ENCODE data around the gene OR6S1. TPM values are rescaled to one million over a fixed set of nuclear protein-coding genes. Genes with fewer than 3 reads are reported as not detected.
"Not testable (repeated sequence)": the region's sequence is repeated elsewhere in the genome, so short reads cannot be mapped to it uniquely, and the experiment has no call there.

Gene OR6S1
- total RNA-seq, 2 donors from 2014 or later: not detected

GRCh38 chr14:20606190-20606901 lies 35.1 kb downstream of the OR6S1 start:
- Mint-ChIP-seq H3K27me3 (no peaks in the 10 kb centered on the region), H3K9me3 (no peaks in the 10 kb centered on the region), H3K4me1 (ENCODE audit: low read depth in 2 of 2) (no peaks in the 10 kb centered on the region), H3K4me3 (no peak overlapping the region), H3K27ac (no peak overlapping the region), H3K36me3 (no peaks in the 10 kb centered on the region)
- DNase-seq (ENCODE audit: low spot score) (no peak), ATAC-seq (no peak)

GRCh38 chr14:20603813-20604690 lies 37.4 kb downstream of the OR6S1 start:
- Mint-ChIP-seq H3K36me3 (no peaks in the 10 kb centered on the region), H3K27ac (no peak overlapping the region), H3K9me3 (no peaks in the 10 kb centered on the region), H3K4me3 (no peak overlapping the region), H3K4me1 (ENCODE audit: low read depth in 2 of 2) (no peaks in the 10 kb centered on the region), H3K27me3 (no peaks in the 10 kb centered on the region)
- ATAC-seq (no peak), DNase-seq (ENCODE audit: low spot score) (no peak)

GRCh38 chr14:20602583-20602982 lies 38.9 kb downstream of the OR6S1 start:
- Mint-ChIP-seq H3K9me3 (no peaks in the 10 kb centered on the region), H3K4me3 (no peak overlapping the region), H3K36me3 (no peaks in the 10 kb centered on the region), H3K27ac (no peak overlapping the region), H3K27me3 (no peaks in the 10 kb centered on the region), H3K4me1 (ENCODE audit: low read depth in 2 of 2) (no peaks in the 10 kb centered on the region)
- ATAC-seq (no peak), DNase-seq (ENCODE audit: low spot score) (no peak)

DNA sequence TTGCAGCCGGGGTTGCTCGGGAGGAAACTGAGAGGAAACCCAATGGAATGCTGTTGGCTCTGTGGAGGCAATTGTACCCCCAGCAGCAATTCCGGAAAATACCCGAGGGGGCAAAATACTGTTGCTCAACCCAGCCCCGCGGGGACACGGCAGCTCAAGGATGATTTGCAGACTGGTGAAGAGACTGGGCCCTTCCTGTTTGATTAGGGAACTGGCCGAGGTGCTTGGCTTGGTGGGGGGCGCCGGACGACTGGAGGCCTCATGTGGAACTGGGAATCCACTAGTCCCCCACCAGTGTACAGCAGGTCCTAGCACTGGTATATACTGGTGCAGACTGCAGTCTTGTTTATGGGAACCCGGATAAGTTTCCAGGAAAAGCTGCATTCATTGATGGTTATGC lies 40.0 kb downstream of the OR6S1 start:
- no peaks in the 10 kb centered on the region for H3K4me1 Mint-ChIP-seq (ENCODE audit: low read depth in 2 of 2)
- no peak overlapping the region for H3K27ac Mint-ChIP-seq
- no peak for DNase-seq (ENCODE audit: low spot score)
- ATAC-seq: no peak
- H3K36me3 Mint-ChIP-seq: no peaks in the 10 kb centered on the region
- H3K9me3 Mint-ChIP-seq: no peaks in the 10 kb centered on the region
- H3K27me3 Mint-ChIP-seq: no peaks in the 10 kb centered on the region
- no peak overlapping the region for H3K4me3 Mint-ChIP-seq

- H3K27me3 Mint-ChIP-seq: peaks cover 0 to 9% of the 10 kb centered on the region in 2 donors
- no peak overlapping the region for H3K4me3 Mint-ChIP-seq
- no peak for ATAC-seq
- H3K9me3 Mint-ChIP-seq: no peaks in the 10 kb centered on the region
- H3K36me3 Mint-ChIP-seq: no peaks in the 10 kb centered on the region
- H3K27ac Mint-ChIP-seq: no peak overlapping the region
- no peak for DNase-seq (ENCODE audit: low spot score)
- H3K4me1 Mint-ChIP-seq (ENCODE audit: low read depth in 2 of 2): no peaks in the 10 kb centered on the region
Observed at GRCh38 chr14:20597108-20597507, 44.4 kb downstream of the OR6S1 start.

DNA sequence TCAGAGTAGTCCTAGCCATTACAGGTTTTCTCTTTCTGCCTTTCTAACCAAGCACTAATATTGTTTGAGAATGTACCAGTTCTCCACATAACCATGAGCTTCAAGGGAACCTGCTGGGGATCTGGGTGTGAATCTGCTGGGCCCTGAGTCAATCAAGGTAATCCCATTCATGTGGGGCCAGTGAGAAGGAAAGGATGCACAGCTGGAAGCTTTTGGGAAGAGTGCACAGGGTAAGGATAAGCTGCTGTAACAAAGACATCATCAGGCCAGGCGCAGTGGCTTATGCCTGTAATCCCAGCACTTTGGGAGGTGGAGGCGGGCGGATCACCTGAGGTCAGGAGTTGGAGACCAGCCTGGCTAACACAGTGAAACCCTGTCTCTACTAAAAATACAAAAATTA lies 45.8 kb downstream of the OR6S1 start:
- not testable (repeated sequence) for H3K36me3 Mint-ChIP-seq; DNase-seq (ENCODE audit: low spot score); H3K4me1 Mint-ChIP-seq (ENCODE audit: low read depth in 2 of 2); H3K9me3 Mint-ChIP-seq; ATAC-seq; H3K4me3 Mint-ChIP-seq; H3K27ac Mint-ChIP-seq
- peaks cover 14 to 15% of the 10 kb centered on the region in 2 donors for H3K27me3 Mint-ChIP-seq

- Mint-ChIP-seq H3K36me3 (no peaks in the 10 kb centered on the region), H3K4me1 (ENCODE audit: low read depth in 2 of 2) (no peaks in the 10 kb centered on the region), H3K27me3 (peaks cover 16 to 20% of the 10 kb centered on the region in 2 donors), H3K4me3 (no peak overlapping the region), H3K9me3 (no peaks in the 10 kb centered on the region), H3K27ac (no peak overlapping the region)
- no peak for DNase-seq (ENCODE audit: low spot score)
- no peak for ATAC-seq
Observed at GRCh38 chr14:20592574-20592973, 48.9 kb downstream of the OR6S1 start.

GRCh38 chr14:20591235-20591634 lies 50.3 kb downstream of the OR6S1 start, which contains the start of gene RNASE12:
Gene RNASE12, minus strand, starts transcription at chr14:20591376. Its CDS starts 653 bp downstream, at chr14:20590723.
- Mint-ChIP-seq H3K9me3 (no peaks in the 10 kb centered on the region), H3K27ac (no peak within 1 kb of the TSS), H3K36me3 (no peaks in the 10 kb centered on the region), H3K4me1 (ENCODE audit: low read depth in 2 of 2) (no peaks in the 10 kb centered on the region), H3K27me3 (peaks cover 22 to 25% of the 10 kb centered on the region in 2 donors), H3K4me3 (no peak within 1 kb of the TSS)
- ATAC-seq: no peak
- DNase-seq (ENCODE audit: low spot score): no peak

Other genes with a start within 250 kb of the OR6S1 start
- 10 to 100 TPM; 38.2 to 47.6 TPM for gene TEP1, start 228.2 kb downstream of the OR6S1 start, total RNA-seq
- gene KLHL33, start 205.5 kb downstream of the OR6S1 start, total RNA-seq: under 1 TPM; 0.22 to 0.43 TPM
- gene OSGEP, start 186.9 kb downstream of the OR6S1 start, total RNA-seq: 10 to 100 TPM; 43.1 to 78.0 TPM
- 100 to 1,000 TPM; 130 to 151 TPM for gene APEX1, start 186.5 kb downstream of the OR6S1 start, total RNA-seq
- 10 to 100 TPM; 33.3 to 34.5 TPM for gene PIP4P1, start 180.3 kb downstream of the OR6S1 start, total RNA-seq
- 100 to 1,000 TPM; 124 to 199 TPM for gene PNP, start 172.3 kb downstream of the OR6S1 start, total RNA-seq
- under 1 TPM; 0.50 to 0.75 TPM for gene RNASE10, start 136.2 kb downstream of the OR6S1 start, total RNA-seq
- gene RNASE9, start 80.6 kb downstream of the OR6S1 start, total RNA-seq: not detected
- not detected for gene RNASE11, start 53.7 kb downstream of the OR6S1 start, total RNA-seq
- not detected for gene RNASE12, start 50.3 kb downstream of the OR6S1 start, total RNA-seq
- 1 to 10 TPM in 1 of 2 donors, under 1 TPM in 1; 0.50 to 1.2 TPM for gene RNASE4, start 42.9 kb upstream of the OR6S1 start, total RNA-seq
- 1 to 10 TPM in 1 of 2 donors, under 1 TPM in 1; 0.78 to 1.6 TPM for gene ANG, start 47.1 kb upstream of the OR6S1 start, total RNA-seq
- gene EDDM3A, start 104.2 kb upstream of the OR6S1 start, total RNA-seq: not detected
- not detected for gene EDDM3B, start 126.7 kb upstream of the OR6S1 start, total RNA-seq
- 1 to 10 TPM in 1 of 2 donors, under 1 TPM in 1; 0.56 to 1.3 TPM for gene RNASE6, start 139.6 kb upstream of the OR6S1 start, total RNA-seq
- not detected for gene RNASE1, start 161.2 kb upstream of the OR6S1 start, total RNA-seq
- not detected for gene RNASE3, start 249.7 kb upstream of the OR6S1 start, total RNA-seq

All from natural killer cell treated with Interleukin-12 subunit alpha and Interleukin-12 subunit beta and Interleukin-15 and Interleukin-18, amount 100 ng/mL, for 72 hours (primary cell).